GM19035 (cell line): ENCODE measurements around the gene SLC5A6.

Source experiments
- ATAC-seq: cut with Tn5 transposase; IDR thresholded peaks from one replicate; pipeline ENCODE4 v1.9.1; 2021; ENCODE audit not compliant: unreplicated experiment

The SLC5A6 gene

GRCh38 chr2:27237341-27237945, 25.4 kb upstream of the SLC5A6 start:
- ATAC-seq = no peak

DNA sequence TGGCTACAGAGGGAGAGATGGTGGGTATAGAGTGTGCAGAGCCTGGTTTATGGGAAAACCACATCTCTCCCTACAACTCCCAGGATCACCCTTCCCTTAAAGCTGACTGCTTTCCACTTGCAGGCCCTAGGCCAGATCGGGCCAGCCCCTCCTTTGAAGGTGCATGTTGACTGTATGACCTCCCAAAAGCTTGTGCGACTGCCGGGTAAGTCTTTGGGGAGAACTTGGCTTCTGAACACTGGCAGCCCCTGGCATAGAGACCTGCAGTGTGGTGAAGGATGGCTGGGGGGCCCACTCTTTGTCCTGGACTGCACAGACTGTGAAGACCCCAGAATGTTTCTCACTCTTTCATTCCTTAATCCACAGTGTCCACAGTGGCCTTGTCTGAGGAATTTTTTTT, 24.6 kb upstream of the SLC5A6 start:
- no peak for ATAC-seq

DNA sequence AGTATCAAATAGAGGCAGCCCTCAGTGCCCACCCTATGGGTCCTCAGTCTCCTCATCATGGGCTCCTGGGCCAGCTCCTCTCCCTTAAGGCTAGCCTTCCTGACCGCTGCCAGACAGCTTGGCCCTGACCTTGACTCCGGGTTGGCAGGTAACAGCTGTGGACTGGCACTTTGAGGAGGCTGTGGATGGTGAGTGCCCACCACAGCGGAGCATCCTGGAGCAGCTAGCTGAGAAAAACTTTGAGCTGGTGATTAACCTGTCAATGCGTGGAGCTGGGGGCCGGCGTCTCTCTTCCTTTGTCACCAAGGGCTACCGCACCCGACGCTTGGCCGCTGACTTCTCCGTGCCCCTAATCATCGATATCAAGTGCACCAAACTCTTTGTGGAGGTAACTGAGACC, 24.1 kb upstream of the SLC5A6 start:
- ATAC-seq = no peak

- ATAC-seq = no peak
Measured at GRCh38 chr2:27233341-27233740, 21.3 kb upstream of the SLC5A6 start.

DNA sequence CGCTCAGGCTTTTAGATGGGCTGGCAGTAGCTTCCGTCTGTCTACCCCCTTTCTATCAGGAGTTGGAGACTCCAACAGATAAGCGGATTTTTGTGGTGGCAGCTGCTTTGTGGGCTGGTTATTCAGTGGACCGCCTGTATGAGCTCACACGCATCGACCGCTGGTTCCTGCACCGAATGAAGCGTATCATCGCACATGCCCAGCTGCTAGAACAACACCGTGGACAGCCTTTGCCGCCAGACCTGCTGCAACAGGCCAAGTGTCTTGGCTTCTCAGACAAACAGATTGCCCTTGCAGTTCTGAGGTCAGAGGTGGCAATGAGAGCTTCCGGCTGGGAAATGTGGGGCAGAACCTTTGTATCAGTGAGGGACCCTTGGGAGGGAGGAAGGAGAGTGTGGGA, 19.9 kb upstream of the SLC5A6 start:
- no peak for ATAC-seq

DNA sequence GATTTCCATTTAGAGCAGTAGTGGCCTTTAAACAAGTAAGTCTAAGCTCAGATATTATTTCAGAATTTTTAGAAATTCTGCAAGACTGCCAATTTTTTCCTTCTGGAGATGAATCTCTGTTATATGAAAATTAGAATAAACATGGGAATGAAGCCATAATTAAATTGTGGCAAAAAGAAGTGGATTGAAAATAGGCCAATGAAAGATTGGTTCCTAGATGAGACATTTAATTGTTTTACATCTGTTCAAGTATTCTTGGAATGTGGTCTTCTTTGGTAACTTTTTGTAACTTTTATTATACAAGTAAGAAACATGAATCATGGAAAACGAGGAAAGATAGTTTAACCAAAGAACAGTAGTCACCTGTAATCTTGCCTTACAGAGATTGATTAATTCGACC, 15.4 kb upstream of the SLC5A6 start:
- ATAC-seq = no peak

DNA sequence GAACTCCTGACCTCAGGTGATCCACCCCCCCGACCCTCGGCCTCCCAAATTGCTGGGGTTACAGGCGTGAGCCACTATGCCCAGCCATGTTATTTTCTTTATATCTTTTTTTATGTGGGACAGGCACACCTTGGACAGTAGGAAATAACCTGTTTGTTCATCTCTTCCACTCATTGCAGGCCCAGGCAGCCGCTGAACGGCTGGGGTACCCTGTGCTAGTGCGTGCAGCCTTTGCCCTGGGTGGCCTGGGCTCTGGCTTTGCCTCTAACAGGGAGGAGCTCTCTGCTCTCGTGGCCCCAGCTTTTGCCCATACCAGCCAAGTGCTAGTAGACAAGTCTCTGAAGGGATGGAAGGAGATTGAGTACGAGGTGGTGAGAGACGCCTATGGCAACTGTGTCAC, 13.5 kb upstream of the SLC5A6 start:
- no peak for ATAC-seq

DNA sequence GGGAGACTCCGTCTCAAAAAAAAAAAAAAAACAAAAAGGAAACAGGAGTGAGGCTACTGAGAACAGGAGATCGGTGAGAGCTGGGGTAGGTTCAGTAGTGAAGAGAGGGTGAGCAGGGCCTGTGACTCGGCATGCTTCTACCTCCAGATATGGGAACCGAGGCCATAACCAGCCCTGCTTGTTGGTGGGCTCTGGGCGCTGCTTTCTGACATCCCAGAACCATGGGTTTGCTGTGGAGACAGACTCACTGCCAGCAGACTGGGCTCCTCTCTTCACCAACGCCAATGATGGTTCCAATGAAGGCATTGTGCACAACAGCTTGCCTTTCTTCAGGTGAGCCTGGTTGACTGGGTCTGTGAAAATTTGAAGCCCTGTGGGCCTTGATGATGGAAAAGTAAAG, 11.3 kb upstream of the SLC5A6 start:
- no peak for ATAC-seq

- ATAC-seq = no peak
Measured at GRCh38 chr2:27222407-27222806, 10.3 kb upstream of the SLC5A6 start.

GRCh38 chr2:27221166-27221565, 9.1 kb upstream of the SLC5A6 start:
- no peak for ATAC-seq

DNA sequence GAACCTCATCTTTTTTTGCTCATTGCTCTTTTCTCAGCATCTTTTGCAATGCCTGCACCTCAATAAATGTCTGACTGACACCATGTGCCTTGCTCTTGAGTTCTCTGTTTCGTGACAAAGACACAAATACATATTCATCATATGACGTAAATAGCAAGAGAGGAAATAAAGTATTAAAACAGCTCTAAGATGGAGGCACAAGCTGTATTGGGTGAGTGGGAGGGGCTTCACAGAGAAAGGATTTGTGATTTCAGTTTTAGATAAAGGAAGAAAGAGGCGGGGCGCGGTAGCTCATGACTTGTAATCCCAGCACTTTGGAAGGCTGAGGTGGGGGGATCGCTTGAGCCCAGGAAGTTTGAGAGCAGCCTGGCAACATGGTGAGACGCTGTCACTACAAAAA, 8.0 kb upstream of the SLC5A6 start:
- no peak for ATAC-seq

DNA sequence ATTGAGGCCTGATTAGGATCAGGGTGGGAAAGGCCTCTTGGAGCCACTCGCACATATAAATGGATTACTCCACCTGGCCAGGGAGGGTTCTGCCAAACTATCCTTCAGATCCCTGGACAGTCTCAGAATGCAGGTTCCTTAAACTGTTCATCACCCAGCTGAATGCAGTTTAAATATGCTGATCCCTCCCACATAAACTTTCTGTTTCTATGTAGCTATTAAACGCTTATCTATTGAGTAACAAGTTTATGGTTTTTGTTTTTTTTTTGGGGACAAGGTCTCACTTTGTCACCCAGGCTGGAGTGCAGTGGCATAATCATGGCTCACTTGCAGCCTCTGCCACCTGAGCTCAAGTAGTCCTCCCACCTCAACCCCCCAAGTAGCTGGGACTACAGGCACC, 7.0 kb upstream of the SLC5A6 start:
- no peak for ATAC-seq

GRCh38 chr2:27218614-27219013, 6.5 kb upstream of the SLC5A6 start:
- ATAC-seq = no peak

DNA sequence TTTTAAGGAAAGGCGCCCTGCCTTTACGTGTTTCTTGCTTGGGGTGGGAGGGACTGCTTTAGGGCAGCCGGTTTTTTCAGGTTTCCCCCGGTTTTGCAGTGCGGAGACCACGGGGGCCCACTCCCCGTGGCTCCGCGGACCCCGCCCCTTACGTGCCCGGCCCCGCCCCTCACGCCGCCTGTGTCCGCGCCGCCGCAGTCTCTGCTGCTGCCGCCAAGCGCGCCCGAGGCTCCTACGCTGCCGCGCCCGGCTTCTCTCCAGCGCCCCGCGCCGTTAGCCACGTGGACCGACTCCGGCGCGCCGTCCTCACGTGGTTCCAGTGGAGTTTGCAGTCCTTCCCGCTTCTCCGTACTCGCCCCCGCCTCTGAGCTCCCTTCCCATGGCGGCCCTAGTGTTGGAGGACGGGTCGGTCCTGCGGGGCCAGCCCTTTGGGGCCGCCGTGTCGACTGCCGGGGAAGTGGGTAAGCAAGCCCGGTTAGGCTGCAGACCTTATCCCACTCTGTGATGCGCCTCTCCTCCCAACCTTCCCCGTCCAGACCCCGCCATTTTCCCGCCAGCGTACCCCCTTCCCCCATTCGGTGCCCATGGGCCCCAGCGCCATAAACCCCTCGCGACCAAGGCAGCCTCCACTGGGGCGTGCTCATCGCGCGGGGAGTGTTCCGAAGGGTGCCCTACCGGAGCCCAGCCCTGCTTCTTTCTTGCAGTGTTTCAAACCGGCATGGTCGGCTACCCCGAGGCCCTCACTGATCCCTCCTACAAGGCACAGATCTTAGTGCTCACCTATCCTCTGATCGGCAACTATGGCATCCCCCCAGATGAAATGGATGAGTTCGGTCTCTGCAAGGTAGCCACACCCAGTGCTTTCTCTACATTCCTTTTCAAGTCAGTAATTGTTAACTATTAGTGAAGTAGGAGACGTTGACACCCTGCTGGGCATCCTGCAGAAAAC, 5.4 kb upstream of the SLC5A6 start, which contains the start of gene CAD:
TSS of gene CAD (plus strand) at position 197 of the 949 bp plus-strand sequence. CDS start at position 380, 183 bp downstream.
- peak; percentile 71 for ATAC-seq

- no peak for ATAC-seq
Measured at GRCh38 chr2:27216416-27217137, 4.5 kb upstream of the SLC5A6 start.

- ATAC-seq = no peak
Measured at GRCh38 chr2:27214941-27215340, 2.9 kb upstream of the SLC5A6 start.

- peak; percentile 17 for ATAC-seq
Measured at GRCh38 chr2:27212626-27213471, 781 bp upstream of the SLC5A6 start.

GRCh38 chr2:27211241-27211942, 676 bp downstream of the SLC5A6 start:
- peak; percentile 6 for ATAC-seq

- no peak for ATAC-seq
Measured at GRCh38 chr2:27209621-27210401, 2.3 kb downstream of the SLC5A6 start.
